ENCODE data around the gene REXO5. TPM values are rescaled to one million over a fixed set of nuclear protein-coding genes. Genes with fewer than 3 reads are reported as not detected.
A peak's percentile ranks its signal among the peaks of the same experiment; 100 is the strongest.
"Not testable (repeated sequence)": the region's sequence is repeated elsewhere in the genome, so short reads cannot be mapped to it uniquely, and the experiment has no call there.

The REXO5 gene
- total RNA-seq, 1 experiment from 2014 or later, result 8.5 TPM

DNA sequence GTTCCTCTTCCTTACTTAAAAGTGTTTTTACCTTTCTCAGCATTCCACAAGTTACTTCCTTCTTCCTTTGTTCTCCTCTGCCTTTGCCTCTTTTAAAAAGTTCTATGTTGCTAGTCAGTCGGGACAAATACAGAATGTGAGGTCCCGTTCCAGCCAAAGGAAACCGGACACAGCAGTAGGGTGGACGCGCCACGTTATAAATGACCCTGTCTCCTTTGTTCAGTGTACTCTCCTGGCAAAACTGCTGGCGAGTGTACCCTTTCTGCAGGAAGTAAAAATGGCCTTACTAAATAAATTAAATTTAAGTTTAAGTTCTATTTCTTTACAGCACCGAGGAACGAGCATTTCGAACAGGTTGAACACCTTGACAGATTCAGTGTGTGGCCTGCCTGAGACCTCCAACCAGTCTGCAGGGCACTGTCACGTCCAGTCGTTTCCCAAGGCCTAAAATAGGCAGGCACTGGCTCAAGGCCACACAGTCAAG lies 601 bp upstream of the REXO5 start:
- ChIA-PET CTCF (interaction anchor here (0.7 to 1.8 kb wide), 6 partner anchors 14 to 495 kb away, joined by 3 to 9 read pairs (median 4); no protein-coding TSS in a partner anchor), POLR2A (interaction anchor here (1.0 to 1.2 kb wide), 3 partner anchors 45 to 95 kb away, joined by 3 to 7 read pairs (median 3); partner anchors contain the start of genes DCUN1D3 and LYRM1)
- peaks cover 15% of the 10 kb centered on the region for H3K4me1 Mint-ChIP-seq
- not testable (repeated sequence) for H3K27me3 Mint-ChIP-seq (ENCODE audit: low read depth); DNase-seq (ENCODE audit: low spot score); ATAC-seq; H3K9me3 Mint-ChIP-seq; H3K36me3 Mint-ChIP-seq
- H3K27ac Mint-ChIP-seq, result peak overlapping the region; percentile 23; the same call in 1 of the 2 replicates
- peak overlapping the region; percentile 97 for H3K4me3 Mint-ChIP-seq

DNA sequence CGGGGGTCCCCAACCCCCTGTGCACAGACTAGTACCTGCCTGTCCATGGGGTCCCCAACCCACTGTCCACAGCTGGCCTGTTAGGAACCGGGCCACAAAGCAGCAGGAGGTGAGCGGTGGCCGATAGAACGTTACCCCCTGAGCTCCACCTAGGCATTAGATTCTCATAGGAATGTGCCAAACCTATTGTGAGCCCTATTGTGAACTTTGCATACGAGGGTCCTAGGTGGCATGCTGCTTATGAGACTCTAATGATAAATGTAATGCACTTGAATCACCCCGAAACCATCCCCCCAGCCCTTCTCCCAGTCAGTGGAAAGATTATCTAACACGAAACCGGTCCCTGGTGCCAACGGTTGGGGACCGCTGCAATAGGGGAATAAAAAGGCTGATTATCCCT lies 1.5 kb downstream of the REXO5 start:
- no peak for DNase-seq (ENCODE audit: low spot score)
- H3K27ac Mint-ChIP-seq, result peak overlapping the region; percentile 78; the same call in 1 of the 2 replicates
- ATAC-seq, result no peak
- no peaks in the 10 kb centered on the region; the same call in 1 of the 2 replicates for H3K27me3 Mint-ChIP-seq (ENCODE audit: low read depth)
- ChIA-PET POLR2A (interaction anchor here (1.1 kb wide), 1 partner anchor 273 kb away, joined by 3 read pairs; no protein-coding TSS in a partner anchor), CTCF (interaction anchor here (0.7 kb wide), 1 partner anchor 45 kb away, joined by 3 read pairs; no protein-coding TSS in a partner anchor)
- H3K36me3 Mint-ChIP-seq, result no peaks in the 10 kb centered on the region
- H3K4me3 Mint-ChIP-seq, result peak overlapping the region; percentile 97
- no peaks in the 10 kb centered on the region for H3K9me3 Mint-ChIP-seq
- peaks cover 15% of the 10 kb centered on the region for H3K4me1 Mint-ChIP-seq
- TF ChIP-seq NR2C2 (CRISPR knock-in tag; IDR thresholded peaks at IDR 0.05), result no peak
- no peak for TF ChIP-seq NR3C1 (CRISPR knock-in tag; conservative IDR thresholded peaks at IDR 0.05; ENCODE audit: low read depth)
- TF ChIP-seq CREM (CRISPR knock-in tag; IDR thresholded peaks at IDR 0.05), result no peak
- TF ChIP-seq, protein P1, sequence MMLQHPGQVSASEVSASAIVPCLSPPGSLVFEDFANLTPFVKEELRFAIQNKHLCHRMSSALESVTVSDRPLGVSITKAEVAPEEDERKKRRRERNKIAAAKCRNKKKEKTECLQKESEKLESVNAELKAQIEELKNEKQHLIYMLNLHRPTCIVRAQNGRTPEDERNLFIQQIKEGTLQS (CRISPR knock-in tag; conservative IDR thresholded peaks at IDR 0.05), result no peak
- TF ChIP-seq, protein P2, sequence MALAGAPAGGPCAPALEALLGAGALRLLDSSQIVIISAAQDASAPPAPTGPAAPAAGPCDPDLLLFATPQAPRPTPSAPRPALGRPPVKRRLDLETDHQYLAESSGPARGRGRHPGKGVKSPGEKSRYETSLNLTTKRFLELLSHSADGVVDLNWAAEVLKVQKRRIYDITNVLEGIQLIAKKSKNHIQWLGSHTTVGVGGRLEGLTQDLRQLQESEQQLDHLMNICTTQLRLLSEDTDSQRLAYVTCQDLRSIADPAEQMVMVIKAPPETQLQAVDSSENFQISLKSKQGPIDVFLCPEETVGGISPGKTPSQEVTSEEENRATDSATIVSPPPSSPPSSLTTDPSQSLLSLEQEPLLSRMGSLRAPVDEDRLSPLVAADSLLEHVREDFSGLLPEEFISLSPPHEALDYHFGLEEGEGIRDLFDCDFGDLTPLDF (CRISPR knock-in tag; IDR thresholded peaks at IDR 0.05), result no peak
- TF ChIP-seq, protein P3, sequence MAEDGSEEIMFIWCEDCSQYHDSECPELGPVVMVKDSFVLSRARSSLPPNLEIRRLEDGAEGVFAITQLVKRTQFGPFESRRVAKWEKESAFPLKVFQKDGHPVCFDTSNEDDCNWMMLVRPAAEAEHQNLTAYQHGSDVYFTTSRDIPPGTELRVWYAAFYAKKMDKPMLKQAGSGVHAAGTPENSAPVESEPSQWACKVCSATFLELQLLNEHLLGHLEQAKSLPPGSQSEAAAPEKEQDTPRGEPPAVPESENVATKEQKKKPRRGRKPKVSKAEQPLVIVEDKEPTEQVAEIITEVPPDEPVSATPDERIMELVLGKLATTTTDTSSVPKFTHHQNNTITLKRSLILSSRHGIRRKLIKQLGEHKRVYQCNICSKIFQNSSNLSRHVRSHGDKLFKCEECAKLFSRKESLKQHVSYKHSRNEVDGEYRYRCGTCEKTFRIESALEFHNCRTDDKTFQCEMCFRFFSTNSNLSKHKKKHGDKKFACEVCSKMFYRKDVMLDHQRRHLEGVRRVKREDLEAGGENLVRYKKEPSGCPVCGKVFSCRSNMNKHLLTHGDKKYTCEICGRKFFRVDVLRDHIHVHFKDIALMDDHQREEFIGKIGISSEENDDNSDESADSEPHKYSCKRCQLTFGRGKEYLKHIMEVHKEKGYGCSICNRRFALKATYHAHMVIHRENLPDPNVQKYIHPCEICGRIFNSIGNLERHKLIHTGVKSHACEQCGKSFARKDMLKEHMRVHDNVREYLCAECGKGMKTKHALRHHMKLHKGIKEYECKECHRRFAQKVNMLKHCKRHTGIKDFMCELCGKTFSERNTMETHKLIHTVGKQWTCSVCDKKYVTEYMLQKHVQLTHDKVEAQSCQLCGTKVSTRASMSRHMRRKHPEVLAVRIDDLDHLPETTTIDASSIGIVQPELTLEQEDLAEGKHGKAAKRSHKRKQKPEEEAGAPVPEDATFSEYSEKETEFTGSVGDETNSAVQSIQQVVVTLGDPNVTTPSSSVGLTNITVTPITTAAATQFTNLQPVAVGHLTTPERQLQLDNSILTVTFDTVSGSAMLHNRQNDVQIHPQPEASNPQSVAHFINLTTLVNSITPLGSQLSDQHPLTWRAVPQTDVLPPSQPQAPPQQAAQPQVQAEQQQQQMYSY (CRISPR knock-in tag; IDR thresholded peaks at IDR 0.05), result no peak
- TF ChIP-seq, protein P4, sequence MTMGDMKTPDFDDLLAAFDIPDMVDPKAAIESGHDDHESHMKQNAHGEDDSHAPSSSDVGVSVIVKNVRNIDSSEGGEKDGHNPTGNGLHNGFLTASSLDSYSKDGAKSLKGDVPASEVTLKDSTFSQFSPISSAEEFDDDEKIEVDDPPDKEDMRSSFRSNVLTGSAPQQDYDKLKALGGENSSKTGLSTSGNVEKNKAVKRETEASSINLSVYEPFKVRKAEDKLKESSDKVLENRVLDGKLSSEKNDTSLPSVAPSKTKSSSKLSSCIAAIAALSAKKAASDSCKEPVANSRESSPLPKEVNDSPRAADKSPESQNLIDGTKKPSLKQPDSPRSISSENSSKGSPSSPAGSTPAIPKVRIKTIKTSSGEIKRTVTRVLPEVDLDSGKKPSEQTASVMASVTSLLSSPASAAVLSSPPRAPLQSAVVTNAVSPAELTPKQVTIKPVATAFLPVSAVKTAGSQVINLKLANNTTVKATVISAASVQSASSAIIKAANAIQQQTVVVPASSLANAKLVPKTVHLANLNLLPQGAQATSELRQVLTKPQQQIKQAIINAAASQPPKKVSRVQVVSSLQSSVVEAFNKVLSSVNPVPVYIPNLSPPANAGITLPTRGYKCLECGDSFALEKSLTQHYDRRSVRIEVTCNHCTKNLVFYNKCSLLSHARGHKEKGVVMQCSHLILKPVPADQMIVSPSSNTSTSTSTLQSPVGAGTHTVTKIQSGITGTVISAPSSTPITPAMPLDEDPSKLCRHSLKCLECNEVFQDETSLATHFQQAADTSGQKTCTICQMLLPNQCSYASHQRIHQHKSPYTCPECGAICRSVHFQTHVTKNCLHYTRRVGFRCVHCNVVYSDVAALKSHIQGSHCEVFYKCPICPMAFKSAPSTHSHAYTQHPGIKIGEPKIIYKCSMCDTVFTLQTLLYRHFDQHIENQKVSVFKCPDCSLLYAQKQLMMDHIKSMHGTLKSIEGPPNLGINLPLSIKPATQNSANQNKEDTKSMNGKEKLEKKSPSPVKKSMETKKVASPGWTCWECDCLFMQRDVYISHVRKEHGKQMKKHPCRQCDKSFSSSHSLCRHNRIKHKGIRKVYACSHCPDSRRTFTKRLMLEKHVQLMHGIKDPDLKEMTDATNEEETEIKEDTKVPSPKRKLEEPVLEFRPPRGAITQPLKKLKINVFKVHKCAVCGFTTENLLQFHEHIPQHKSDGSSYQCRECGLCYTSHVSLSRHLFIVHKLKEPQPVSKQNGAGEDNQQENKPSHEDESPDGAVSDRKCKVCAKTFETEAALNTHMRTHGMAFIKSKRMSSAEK (CRISPR knock-in tag; IDR thresholded peaks at IDR 0.05; ENCODE audit: borderline replicate concordance), result no peak
- no peak for TF ChIP-seq ETV6 (CRISPR knock-in tag; IDR thresholded peaks at IDR 0.05)
- TF ChIP-seq, protein P5, sequence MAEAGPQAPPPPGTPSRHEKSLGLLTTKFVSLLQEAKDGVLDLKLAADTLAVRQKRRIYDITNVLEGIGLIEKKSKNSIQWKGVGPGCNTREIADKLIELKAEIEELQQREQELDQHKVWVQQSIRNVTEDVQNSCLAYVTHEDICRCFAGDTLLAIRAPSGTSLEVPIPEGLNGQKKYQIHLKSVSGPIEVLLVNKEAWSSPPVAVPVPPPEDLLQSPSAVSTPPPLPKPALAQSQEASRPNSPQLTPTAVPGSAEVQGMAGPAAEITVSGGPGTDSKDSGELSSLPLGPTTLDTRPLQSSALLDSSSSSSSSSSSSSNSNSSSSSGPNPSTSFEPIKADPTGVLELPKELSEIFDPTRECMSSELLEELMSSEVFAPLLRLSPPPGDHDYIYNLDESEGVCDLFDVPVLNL (CRISPR knock-in tag; IDR thresholded peaks at IDR 0.05; ENCODE audit: borderline replicate concordance, low read depth), result no peak
- TF ChIP-seq, protein P6, sequence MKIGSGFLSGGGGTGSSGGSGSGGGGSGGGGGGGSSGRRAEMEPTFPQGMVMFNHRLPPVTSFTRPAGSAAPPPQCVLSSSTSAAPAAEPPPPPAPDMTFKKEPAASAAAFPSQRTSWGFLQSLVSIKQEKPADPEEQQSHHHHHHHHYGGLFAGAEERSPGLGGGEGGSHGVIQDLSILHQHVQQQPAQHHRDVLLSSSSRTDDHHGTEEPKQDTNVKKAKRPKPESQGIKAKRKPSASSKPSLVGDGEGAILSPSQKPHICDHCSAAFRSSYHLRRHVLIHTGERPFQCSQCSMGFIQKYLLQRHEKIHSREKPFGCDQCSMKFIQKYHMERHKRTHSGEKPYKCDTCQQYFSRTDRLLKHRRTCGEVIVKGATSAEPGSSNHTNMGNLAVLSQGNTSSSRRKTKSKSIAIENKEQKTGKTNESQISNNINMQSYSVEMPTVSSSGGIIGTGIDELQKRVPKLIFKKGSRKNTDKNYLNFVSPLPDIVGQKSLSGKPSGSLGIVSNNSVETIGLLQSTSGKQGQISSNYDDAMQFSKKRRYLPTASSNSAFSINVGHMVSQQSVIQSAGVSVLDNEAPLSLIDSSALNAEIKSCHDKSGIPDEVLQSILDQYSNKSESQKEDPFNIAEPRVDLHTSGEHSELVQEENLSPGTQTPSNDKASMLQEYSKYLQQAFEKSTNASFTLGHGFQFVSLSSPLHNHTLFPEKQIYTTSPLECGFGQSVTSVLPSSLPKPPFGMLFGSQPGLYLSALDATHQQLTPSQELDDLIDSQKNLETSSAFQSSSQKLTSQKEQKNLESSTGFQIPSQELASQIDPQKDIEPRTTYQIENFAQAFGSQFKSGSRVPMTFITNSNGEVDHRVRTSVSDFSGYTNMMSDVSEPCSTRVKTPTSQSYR (CRISPR knock-in tag; IDR thresholded peaks at IDR 0.05), result no peak
- TF ChIP-seq, protein P7, sequence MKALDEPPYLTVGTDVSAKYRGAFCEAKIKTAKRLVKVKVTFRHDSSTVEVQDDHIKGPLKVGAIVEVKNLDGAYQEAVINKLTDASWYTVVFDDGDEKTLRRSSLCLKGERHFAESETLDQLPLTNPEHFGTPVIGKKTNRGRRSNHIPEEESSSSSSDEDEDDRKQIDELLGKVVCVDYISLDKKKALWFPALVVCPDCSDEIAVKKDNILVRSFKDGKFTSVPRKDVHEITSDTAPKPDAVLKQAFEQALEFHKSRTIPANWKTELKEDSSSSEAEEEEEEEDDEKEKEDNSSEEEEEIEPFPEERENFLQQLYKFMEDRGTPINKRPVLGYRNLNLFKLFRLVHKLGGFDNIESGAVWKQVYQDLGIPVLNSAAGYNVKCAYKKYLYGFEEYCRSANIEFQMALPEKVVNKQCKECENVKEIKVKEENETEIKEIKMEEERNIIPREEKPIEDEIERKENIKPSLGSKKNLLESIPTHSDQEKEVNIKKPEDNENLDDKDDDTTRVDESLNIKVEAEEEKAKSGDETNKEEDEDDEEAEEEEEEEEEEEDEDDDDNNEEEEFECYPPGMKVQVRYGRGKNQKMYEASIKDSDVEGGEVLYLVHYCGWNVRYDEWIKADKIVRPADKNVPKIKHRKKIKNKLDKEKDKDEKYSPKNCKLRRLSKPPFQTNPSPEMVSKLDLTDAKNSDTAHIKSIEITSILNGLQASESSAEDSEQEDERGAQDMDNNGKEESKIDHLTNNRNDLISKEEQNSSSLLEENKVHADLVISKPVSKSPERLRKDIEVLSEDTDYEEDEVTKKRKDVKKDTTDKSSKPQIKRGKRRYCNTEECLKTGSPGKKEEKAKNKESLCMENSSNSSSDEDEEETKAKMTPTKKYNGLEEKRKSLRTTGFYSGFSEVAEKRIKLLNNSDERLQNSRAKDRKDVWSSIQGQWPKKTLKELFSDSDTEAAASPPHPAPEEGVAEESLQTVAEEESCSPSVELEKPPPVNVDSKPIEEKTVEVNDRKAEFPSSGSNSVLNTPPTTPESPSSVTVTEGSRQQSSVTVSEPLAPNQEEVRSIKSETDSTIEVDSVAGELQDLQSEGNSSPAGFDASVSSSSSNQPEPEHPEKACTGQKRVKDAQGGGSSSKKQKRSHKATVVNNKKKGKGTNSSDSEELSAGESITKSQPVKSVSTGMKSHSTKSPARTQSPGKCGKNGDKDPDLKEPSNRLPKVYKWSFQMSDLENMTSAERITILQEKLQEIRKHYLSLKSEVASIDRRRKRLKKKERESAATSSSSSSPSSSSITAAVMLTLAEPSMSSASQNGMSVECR (CRISPR knock-in tag; IDR thresholded peaks at IDR 0.05; ENCODE audit: borderline replicate concordance), result no peak
- TF ChIP-seq, protein P8, sequence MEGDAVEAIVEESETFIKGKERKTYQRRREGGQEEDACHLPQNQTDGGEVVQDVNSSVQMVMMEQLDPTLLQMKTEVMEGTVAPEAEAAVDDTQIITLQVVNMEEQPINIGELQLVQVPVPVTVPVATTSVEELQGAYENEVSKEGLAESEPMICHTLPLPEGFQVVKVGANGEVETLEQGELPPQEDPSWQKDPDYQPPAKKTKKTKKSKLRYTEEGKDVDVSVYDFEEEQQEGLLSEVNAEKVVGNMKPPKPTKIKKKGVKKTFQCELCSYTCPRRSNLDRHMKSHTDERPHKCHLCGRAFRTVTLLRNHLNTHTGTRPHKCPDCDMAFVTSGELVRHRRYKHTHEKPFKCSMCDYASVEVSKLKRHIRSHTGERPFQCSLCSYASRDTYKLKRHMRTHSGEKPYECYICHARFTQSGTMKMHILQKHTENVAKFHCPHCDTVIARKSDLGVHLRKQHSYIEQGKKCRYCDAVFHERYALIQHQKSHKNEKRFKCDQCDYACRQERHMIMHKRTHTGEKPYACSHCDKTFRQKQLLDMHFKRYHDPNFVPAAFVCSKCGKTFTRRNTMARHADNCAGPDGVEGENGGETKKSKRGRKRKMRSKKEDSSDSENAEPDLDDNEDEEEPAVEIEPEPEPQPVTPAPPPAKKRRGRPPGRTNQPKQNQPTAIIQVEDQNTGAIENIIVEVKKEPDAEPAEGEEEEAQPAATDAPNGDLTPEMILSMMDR (IDR thresholded peaks at IDR 0.05), result no peak
